ENCODE results near the gene GNAI2.

GRCh38 chr3:50295553-50296431 lies 59.8 kb downstream of the GNAI2 start:
- TF ChIP-seq CTCF (conservative IDR thresholded peaks at IDR 0.05) (no peak), EZH2 (IDR thresholded peaks at IDR 0.05; ENCODE audit: low read depth) (no peak)

Measured in PC-9 (cell line).